ENCODE measurements around the gene WDFY4.

The WDFY4 gene

DNA sequence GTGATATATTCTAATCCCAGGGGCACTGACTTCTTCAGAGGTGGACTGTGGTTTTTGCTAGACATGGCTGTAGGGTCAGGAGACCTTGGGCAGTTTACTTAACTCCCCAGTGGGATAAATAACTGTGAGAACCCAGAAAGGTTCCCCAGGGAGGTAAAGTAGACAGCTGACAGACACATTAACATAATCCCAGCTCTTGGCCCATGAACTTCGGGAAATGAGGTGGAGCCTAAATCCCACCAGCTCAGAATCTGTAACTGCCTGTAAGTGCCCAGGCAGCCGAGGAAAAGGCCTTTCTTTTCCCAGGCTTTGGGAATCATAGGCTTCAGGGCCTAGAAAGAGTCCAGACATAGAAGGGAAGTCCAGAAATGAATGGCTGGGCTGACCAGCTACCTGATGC, 149.0 kb downstream of the WDFY4 start:
- DNase-seq, result no peak

DNA sequence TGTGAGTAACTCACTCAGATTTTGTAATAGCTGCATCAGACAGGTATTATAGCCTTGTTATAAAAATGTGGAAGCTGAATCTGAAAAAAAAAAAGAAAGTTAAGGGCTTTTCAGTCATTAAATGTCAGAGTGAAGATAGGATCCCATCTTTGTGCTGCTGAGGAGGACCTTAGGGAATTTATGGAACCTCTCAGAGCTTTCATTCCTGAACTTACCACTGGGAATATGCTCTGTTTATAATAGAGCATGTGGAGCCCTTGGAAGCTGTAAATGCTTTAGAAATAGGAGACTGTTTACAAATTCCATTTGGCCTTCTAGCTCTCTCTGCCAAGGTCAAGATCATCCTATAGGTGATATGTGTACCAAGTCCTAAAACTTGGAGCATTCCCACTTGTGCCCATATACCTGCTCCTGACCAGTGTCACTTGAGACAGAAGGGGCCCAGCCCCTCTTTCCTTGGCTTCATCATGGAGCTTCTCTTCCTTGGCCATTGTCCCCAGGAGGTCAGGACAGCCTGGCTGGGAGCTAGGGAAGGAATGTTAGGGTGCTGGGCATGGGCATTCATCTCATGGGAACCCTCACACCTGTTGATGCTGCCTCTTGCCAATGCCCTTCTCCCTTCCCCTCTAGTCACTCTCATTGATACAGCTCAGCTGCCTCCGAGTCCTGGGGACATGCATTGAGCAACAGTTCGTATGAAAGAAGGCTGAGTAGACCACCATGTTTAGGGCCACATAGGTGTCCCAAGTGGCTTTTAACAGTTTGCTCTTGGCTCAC, 149.7 kb downstream of the WDFY4 start:
- no peak for DNase-seq

GRCh38 chr10:48835781-48836180, 151.1 kb downstream of the WDFY4 start:
- DNase-seq, result no peak

- no peak for DNase-seq
Measured at GRCh38 chr10:48836605-48837004, 151.9 kb downstream of the WDFY4 start.

DNA sequence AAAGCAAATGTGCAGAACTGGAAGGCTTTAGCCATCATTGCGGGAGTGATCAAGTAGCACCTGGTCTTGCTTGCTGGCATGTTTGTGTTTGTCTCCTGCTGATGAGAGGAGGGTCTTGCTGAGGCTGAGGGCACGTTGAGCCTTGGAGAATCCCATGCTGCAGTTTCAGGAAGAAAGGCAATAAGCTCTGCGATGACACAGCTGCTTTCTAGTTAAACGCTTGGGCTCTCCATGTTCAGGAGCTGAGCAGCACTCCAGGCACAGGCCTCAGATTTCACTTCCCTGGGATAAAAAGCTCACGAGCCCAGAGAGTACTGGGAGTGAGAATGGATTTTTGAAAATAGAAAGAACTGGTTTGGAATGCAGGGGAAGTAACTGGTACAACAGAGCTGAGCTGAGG, 154.2 kb downstream of the WDFY4 start:
- no peak for DNase-seq

GRCh38 chr10:48839809-48840679, 155.4 kb downstream of the WDFY4 start:
- DNase-seq, result no peak

DNA sequence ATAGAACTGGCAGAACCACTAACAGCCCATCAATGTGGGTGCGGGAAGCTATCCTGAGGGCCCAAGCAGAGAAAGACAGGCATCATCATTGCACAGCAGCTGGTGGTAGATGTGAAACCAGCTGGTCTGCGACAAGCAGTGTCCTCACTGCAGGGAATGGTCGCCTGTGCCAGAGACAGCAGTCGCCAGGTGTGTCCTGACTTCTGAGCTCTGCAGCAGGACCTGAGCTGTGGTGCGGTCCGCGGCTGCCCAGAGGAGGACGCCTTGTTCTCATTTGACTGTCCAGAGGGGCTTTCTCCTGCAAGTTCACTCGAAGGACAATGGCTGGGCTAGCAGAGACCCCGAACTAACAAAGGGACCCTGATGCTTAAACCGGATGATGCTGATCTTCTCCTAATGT, 157.6 kb downstream of the WDFY4 start:
- no peak for DNase-seq

- no peak for DNase-seq
Measured at GRCh38 chr10:48843198-48843597, 158.5 kb downstream of the WDFY4 start.

- no peak for DNase-seq
Measured at GRCh38 chr10:48844616-48845015, 159.9 kb downstream of the WDFY4 start.

DNA sequence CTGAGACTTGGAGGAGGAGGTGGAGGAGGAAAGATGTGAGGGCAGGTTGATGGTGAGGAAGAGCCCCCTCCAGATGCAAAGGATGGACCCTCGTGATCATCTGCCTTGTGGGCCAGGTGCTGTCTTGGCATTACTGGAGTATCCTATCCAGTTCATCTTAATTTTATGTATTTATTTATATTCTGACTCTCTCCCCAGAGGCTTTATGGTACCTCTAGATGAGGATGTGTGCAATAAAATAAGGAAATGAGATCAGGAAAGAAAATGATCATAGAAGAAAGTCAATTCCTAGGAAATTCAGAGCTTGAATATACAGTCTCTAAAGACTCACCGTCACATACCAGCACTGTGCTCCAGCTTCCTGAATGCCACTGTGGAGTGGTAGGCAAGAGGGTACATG, 160.8 kb downstream of the WDFY4 start:
- no peak for DNase-seq

DNA sequence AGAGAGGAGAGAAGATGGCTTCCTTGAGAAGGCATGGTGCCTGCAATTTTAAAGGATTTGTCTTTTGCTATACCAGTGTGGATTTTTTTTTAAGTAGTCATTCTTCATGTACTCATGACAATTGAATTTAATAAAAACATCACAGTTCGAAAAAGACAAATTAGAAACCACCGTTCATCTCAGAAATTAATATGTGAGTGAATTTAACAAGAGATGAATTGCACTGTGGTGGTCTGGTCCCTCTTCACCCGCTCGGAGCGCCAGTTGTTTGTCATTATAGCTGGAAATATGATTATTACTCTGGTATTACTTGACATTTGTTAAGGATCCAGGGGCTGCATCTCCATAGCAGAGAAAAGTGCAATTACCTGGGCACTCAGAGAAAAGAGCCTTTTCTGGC, 163.0 kb downstream of the WDFY4 start:
- no peak for DNase-seq

GRCh38 chr10:48856855-48857254, 172.2 kb downstream of the WDFY4 start:
- DNase-seq, result no peak

- no peak for DNase-seq
Measured at GRCh38 chr10:48872234-48872633, 187.6 kb downstream of the WDFY4 start.

- DNase-seq, result no peak
Measured at GRCh38 chr10:48878091-48878490, 193.4 kb downstream of the WDFY4 start.

DNA sequence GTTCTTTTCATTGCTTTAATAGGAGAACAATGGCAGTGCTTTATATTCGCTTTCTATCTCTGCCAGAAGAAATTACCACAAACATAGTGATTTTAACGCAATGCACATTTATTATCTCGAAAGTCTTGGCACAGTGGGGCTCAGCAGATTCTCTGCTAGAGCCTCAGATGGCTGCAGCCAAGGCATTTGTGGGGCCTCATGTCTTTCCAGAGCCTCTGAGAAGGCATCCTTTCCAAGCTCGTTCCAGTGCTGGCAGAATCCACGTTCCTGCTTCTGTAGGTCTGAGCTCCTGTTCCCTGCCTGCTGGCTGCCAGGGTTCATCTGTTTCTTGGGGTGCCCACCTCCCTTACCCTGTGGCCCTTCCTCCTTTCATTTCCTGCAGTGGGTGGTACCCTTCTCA, 194.8 kb downstream of the WDFY4 start:
- no peak for DNase-seq

DNA sequence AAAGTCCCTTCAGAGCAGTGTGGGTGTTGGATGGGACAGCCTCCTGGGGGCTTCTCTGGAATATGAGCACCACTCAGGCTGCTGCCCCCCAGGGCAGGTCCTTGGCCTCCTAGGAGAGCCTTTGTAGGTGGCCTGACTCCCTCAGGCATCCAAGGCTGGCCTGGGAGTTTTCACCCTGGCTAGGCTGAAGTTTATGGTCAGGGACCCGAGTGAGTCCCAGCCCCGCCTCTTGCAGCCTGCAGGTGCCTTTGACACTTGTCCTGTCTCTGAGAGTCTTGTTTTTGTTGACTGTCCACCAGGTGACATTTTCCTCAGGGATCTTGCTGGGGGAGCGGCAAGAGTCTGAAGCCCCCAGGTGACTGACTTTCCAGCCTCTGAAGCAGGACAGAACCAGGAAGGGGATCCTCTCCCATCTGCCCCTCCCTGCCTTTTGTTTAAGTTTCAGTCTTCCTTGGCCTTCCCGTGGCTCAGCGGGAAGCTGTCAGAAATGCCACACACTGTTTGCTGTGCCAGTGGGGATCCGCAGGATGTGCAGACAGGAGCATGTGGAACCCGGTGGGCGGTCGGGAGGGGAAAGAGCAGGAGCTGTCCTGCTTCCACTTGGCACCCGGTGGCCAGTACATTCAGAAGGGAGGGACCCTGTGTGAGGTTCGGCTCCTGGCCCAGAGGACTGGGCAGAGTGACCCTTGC, 195.5 kb downstream of the WDFY4 start:
- DNase-seq, result no peak

- no peak for DNase-seq
Measured at GRCh38 chr10:48881937-48882336, 197.3 kb downstream of the WDFY4 start.

DNA sequence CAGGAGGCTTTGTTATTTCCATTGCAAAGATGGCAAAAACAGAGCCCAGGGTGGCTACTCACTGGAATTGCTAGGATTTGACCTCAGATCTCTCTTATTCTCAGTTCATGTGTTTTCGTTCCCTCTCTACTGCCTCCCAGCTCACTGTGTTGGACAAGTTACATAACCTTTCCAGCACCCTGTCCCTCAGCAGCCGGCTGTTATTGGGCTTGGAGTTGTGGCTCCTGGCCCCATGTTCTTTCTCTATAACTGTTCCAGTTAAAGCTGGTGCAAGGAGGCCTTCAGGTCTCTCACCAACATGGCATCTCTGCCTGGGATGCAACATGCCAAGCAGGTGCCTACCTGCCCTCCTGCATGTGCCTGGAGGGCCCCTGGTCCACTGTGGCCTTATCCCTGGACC, 198.2 kb downstream of the WDFY4 start:
- no peak for DNase-seq

- no peak for DNase-seq
Measured at GRCh38 chr10:48883701-48884100, 199.0 kb downstream of the WDFY4 start.

GRCh38 chr10:48884179-48885045, 199.7 kb downstream of the WDFY4 start:
- no peak for DNase-seq

DNA sequence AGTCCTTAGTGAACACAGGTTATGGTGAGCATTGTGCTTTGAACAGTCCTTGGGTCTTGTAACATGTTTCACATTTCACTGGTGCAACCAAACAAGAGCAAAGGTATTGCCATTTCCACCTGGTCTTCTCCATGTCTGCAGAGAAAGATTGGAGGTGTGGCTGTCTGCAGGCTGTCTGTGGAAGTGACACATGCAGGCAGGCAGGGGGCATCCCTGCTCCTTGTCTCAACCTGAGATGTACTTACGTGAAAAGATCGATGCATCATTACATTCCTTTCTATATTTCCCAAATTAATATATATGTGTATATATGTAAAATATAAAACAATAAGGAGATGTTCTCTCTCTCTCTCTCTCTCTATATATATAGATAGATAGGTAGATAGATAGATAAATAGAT, 200.7 kb downstream of the WDFY4 start:
- DNase-seq, result no peak

DNA sequence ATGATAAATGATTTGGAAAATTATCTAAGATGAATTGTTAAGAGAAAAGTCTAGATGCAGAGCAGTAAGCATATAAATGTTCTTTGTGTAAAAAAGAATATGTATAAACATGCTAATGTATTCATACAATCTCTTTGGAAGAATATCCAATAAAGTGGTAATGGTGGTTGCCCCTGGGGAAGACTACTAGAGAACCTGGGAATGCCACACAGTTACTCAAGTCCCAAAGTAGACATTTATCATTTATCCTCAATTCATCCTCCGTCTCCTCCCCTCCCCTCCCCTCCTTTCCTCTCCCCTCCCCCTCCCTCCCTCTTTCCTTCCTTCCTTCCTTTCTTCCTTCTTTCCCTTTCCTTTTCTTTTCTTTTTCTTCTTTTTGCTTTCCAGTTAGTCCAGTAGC, 203.3 kb downstream of the WDFY4 start:
- no peak for DNase-seq

All from stimulated activated CD4-positive, alpha-beta T cell treated with anti-CD3 and anti-CD28 coated beads, Interleukin-1b, Interleukin-23, amount 100 ng/mL, for 48 hours (primary cell).